ENCODE measurements around the gene CNTF. TPM values are rescaled to one million over a fixed set of nuclear protein-coding genes. Genes with fewer than 3 reads are reported as not detected.

The CNTF gene
- polyA plus RNA-seq, 2 donors = 0.24 to 0.28 TPM

DNA sequence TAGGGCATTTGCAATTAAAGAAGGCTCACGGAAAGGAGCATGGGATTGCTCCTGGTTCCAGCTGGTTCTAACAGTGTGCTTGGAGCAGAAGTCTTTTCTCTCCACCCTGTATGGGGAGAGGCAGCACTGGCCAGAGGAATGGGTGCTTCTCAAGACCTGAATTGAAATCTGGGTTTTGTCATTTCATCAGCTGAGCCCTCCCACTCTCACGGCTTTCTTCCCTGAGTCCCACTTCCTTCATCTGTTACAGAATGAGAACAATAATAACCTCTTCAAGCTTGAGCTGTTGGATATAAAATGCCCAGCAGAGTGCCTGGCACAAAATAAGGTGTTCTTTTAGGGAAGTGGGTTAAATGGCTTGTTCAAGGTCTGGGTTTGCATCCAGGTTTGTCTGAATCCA lies 17.2 kb downstream of the CNTF start:
- Histone ChIP-seq H3K4me1 (ENCODE audit: control insufficient read depth in 2 of 2, insufficient read depth in 2 of 2, low read length in 1 of 2) (no peaks in the 10 kb centered on the region), H3K9me3 (ENCODE audit: control insufficient read depth in 2 of 2, insufficient read depth in 1 of 2, low read depth in 1 of 2, low read length in 1 of 2) (no peaks in the 10 kb centered on the region), H3K4me3 (ENCODE audit: low read depth in 1 of 2, low read length in 2 of 2) (no peak overlapping the region), H3K27ac (ENCODE audit: low read depth in 2 of 2, low read length in 1 of 2) (no peak overlapping the region), H3K36me3 (ENCODE audit: control insufficient read depth in 2 of 2, insufficient read depth in 2 of 2, low read length in 1 of 2) (no peaks in the 10 kb centered on the region), H3K27me3 (ENCODE audit: control insufficient read depth in 1 of 2, insufficient read depth in 2 of 2, low read length in 2 of 2) (no peaks in the 10 kb centered on the region)
- WGBS, 2 donors = 68 to 71% methylated on average over 2 of the region's 2 CpGs

DNA sequence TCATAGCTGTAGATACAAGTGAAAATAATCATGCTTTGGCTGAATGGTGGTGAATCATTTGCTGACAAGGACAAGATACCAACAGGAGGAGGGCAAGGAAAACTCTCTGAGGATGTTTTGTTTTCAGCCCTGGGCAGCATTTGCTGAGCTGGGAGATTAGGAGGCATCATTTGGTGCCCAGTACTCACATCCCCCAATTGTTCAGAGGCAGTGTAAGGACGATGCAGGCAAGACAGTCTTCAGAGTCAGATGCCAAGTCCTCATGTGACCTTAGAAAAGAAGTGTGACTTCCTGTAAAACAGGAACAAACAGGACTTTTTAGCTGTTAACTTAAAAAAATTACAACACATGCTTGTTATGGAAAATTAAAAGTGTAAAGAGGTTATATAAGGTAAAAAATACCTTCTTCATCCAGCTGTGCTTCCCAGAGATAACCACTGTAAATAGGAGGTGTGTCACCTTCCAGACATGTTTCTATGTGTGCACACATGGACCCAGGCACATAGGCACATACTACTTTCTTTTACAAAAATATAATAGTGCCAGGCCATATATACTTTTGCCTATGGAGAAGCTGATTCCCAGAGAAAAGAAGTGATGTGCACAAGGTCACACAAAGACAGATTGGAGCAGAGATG lies 18.0 kb downstream of the CNTF start:
- H3K4me3 ChIP-seq (ENCODE audit: low read depth in 1 of 2, low read length in 2 of 2) = no peak overlapping the region
- no peaks in the 10 kb centered on the region for H3K27me3 ChIP-seq (ENCODE audit: control insufficient read depth in 1 of 2, insufficient read depth in 2 of 2, low read length in 2 of 2)
- 4 to 12% methylated on average over 1 of the region's 1 CpG for WGBS, 2 donors
- H3K9me3 ChIP-seq (ENCODE audit: control insufficient read depth in 2 of 2, insufficient read depth in 1 of 2, low read depth in 1 of 2, low read length in 1 of 2) = peaks cover 0 to 2% of the 10 kb centered on the region in 2 donors
- H3K27ac ChIP-seq (ENCODE audit: low read depth in 2 of 2, low read length in 1 of 2) = no peak overlapping the region
- no peaks in the 10 kb centered on the region for H3K4me1 ChIP-seq (ENCODE audit: control insufficient read depth in 2 of 2, insufficient read depth in 2 of 2, low read length in 1 of 2)
- no peaks in the 10 kb centered on the region for H3K36me3 ChIP-seq (ENCODE audit: control insufficient read depth in 2 of 2, insufficient read depth in 2 of 2, low read length in 1 of 2)

DNA sequence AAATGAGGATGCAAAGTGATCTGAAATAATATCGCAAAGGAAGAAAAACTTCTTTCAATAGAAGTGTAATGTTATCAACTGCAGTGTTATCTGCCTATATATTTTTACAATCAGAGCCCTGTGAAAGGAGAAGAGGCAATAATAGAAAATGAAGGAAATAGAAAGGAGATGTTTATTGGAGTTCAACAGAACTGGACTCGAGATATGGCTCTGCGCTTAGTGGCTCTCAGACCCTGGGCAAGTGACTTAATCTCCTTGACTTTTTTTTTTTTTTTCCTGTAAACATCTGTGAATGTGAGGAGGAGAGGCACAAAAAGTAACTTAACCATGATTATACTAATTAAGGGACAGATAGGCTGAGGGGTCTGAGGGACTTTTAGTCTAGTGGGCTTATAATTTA lies 18.9 kb downstream of the CNTF start:
- Histone ChIP-seq H3K27ac (ENCODE audit: low read depth in 2 of 2, low read length in 1 of 2) (no peak overlapping the region), H3K4me3 (ENCODE audit: low read depth in 1 of 2, low read length in 2 of 2) (no peak overlapping the region), H3K36me3 (ENCODE audit: control insufficient read depth in 2 of 2, insufficient read depth in 2 of 2, low read length in 1 of 2) (no peaks in the 10 kb centered on the region), H3K4me1 (ENCODE audit: control insufficient read depth in 2 of 2, insufficient read depth in 2 of 2, low read length in 1 of 2) (no peaks in the 10 kb centered on the region), H3K9me3 (ENCODE audit: control insufficient read depth in 2 of 2, insufficient read depth in 1 of 2, low read depth in 1 of 2, low read length in 1 of 2) (peaks cover 0 to 7% of the 10 kb centered on the region in 2 donors), H3K27me3 (ENCODE audit: control insufficient read depth in 1 of 2, insufficient read depth in 2 of 2, low read length in 2 of 2) (no peaks in the 10 kb centered on the region)
- WGBS, 2 donors = 78 to 82% methylated on average over 3 of the region's 3 CpGs

DNA sequence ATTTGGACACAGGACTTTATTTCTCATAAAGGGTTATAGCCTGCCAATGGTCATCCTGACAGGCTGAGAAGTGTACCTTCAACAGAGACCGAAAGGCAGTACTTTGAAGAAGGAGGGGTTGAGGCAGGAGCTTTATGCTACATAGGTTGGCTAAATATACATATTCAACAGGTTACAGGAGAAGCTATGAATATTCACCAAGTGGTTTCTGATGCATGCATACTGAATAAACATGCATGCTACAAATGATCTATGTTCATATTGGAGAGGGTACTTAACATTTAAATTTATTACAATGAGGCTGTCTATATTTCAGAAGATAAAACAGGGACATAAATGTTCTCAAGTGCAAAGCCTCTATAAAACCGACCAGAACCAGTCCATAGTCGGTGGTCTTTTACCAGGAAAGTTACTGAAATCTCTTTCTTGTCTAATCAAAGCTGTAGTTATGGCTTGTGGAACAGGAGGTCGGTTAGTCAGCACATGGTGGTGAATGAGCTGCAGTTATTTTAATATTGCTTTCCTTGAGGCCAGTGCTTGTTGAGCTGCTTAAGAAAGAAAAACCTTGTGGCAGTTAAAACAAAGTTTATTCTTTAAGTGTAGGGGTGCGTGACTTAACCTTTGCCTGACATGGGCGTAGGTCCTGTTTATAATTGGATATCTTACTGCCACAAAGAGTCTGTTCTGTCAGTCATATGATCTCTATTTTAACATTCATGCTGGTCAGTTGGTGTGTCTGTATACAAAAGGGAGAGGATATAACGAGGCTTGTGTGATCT lies 19.5 kb downstream of the CNTF start:
- Histone ChIP-seq H3K9me3 (ENCODE audit: control insufficient read depth in 2 of 2, insufficient read depth in 1 of 2, low read depth in 1 of 2, low read length in 1 of 2) (peaks cover 0 to 7% of the 10 kb centered on the region in 2 donors), H3K27ac (ENCODE audit: low read depth in 2 of 2, low read length in 1 of 2) (no peak overlapping the region), H3K4me1 (ENCODE audit: control insufficient read depth in 2 of 2, insufficient read depth in 2 of 2, low read length in 1 of 2) (no peaks in the 10 kb centered on the region), H3K27me3 (ENCODE audit: control insufficient read depth in 1 of 2, insufficient read depth in 2 of 2, low read length in 2 of 2) (no peaks in the 10 kb centered on the region), H3K36me3 (ENCODE audit: control insufficient read depth in 2 of 2, insufficient read depth in 2 of 2, low read length in 1 of 2) (no peaks in the 10 kb centered on the region), H3K4me3 (ENCODE audit: low read depth in 1 of 2, low read length in 2 of 2) (no peak overlapping the region)
- 57 to 67% methylated on average over 7 of the region's 7 CpGs for WGBS, 2 donors

DNA sequence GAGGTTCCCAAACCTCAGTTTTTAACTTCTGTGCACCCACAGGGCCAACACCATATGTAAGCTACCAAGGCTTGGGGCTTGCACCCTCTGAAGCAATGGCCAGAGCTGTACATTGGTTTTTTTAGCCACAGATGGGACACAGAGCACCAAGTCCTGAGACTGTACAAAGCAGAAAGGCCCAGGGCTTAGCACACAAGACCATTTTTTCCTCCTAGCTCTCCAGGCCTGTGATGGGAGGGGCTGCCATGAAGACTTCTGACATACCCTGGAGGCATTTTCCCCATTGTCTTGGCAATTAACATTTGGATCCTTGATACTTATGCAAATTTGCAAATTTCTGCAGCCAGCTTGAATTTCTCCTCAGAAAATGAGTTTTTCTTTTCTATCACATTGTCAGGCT lies 23.4 kb downstream of the CNTF start:
- Histone ChIP-seq H3K9me3 (ENCODE audit: control insufficient read depth in 2 of 2, insufficient read depth in 1 of 2, low read depth in 1 of 2, low read length in 1 of 2) (peaks cover 0 to 7% of the 10 kb centered on the region in 2 donors), H3K27me3 (ENCODE audit: control insufficient read depth in 1 of 2, insufficient read depth in 2 of 2, low read length in 2 of 2) (no peaks in the 10 kb centered on the region), H3K4me3 (ENCODE audit: low read depth in 1 of 2, low read length in 2 of 2) (no peak overlapping the region), H3K4me1 (ENCODE audit: control insufficient read depth in 2 of 2, insufficient read depth in 2 of 2, low read length in 1 of 2) (no peaks in the 10 kb centered on the region), H3K27ac (ENCODE audit: low read depth in 2 of 2, low read length in 1 of 2) (no peak overlapping the region), H3K36me3 (ENCODE audit: control insufficient read depth in 2 of 2, insufficient read depth in 2 of 2, low read length in 1 of 2) (no peaks in the 10 kb centered on the region)

DNA sequence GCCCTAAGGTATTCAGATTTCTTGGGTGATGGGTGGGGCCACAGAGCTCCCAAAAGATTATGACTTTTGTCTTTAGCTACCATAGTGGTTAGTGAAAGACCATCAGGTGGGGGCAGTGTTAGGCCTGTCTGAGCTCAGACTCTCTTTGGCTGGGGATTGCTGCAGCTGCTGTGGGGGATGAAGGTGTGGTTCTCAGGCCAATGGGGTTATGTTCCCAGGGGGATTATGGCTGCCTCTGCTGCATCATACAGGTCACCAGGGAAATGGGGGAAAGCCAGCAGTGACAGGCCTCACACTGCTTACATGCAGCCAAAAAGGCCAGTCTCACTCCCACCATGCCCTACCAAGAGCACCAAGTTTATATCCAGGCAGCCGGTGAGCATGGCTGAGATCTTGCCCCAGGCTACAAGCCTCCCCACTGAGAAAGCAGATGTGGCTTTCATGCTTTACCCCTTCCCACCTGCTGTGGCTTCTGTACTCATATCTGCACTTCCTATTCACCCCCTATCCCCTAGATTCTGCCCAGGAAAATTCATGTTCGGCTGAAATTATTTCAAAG lies 24.8 kb downstream of the CNTF start:
- no peaks in the 10 kb centered on the region for H3K27me3 ChIP-seq (ENCODE audit: control insufficient read depth in 1 of 2, insufficient read depth in 2 of 2, low read length in 2 of 2)
- H3K36me3 ChIP-seq (ENCODE audit: control insufficient read depth in 2 of 2, insufficient read depth in 2 of 2, low read length in 1 of 2) = no peaks in the 10 kb centered on the region
- no peak overlapping the region for H3K27ac ChIP-seq (ENCODE audit: low read depth in 2 of 2, low read length in 1 of 2)
- WGBS, 2 donors = 71 to 82% methylated on average over 2 of the region's 2 CpGs
- peaks cover 0 to 7% of the 10 kb centered on the region in 2 donors for H3K9me3 ChIP-seq (ENCODE audit: control insufficient read depth in 2 of 2, insufficient read depth in 1 of 2, low read depth in 1 of 2, low read length in 1 of 2)
- H3K4me1 ChIP-seq (ENCODE audit: control insufficient read depth in 2 of 2, insufficient read depth in 2 of 2, low read length in 1 of 2) = no peaks in the 10 kb centered on the region
- H3K4me3 ChIP-seq (ENCODE audit: low read depth in 1 of 2, low read length in 2 of 2) = no peak overlapping the region

DNA sequence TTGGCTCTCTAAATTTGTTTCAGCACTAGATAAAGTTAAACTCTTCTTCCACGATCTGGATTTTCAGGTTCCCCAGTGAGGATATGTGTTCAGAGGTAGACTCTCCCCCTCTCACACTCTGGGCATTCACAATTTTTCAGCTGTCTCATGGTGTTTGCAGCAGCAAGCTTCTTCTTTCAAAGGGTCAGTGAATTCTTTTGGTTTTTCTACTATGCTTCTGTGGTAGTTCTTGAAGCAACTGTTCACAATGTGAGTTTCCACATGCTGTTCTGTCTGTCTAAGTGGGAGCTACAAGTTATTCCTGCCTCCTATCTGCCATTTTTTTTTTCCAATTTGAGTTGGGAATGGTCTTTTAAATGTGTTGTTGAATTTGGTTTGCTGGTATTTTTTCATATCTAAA lies 25.4 kb downstream of the CNTF start:
- Histone ChIP-seq H3K36me3 (ENCODE audit: control insufficient read depth in 2 of 2, insufficient read depth in 2 of 2, low read length in 1 of 2) (no peaks in the 10 kb centered on the region), H3K9me3 (ENCODE audit: control insufficient read depth in 2 of 2, insufficient read depth in 1 of 2, low read depth in 1 of 2, low read length in 1 of 2) (peaks cover 0 to 7% of the 10 kb centered on the region in 2 donors), H3K27me3 (ENCODE audit: control insufficient read depth in 1 of 2, insufficient read depth in 2 of 2, low read length in 2 of 2) (no peaks in the 10 kb centered on the region), H3K4me3 (ENCODE audit: low read depth in 1 of 2, low read length in 2 of 2) (no peak overlapping the region), H3K4me1 (ENCODE audit: control insufficient read depth in 2 of 2, insufficient read depth in 2 of 2, low read length in 1 of 2) (no peaks in the 10 kb centered on the region), H3K27ac (ENCODE audit: low read depth in 2 of 2, low read length in 1 of 2) (no peak overlapping the region)
- 52 to 59% methylated on average over 1 of the region's 1 CpG for WGBS, 2 donors

DNA sequence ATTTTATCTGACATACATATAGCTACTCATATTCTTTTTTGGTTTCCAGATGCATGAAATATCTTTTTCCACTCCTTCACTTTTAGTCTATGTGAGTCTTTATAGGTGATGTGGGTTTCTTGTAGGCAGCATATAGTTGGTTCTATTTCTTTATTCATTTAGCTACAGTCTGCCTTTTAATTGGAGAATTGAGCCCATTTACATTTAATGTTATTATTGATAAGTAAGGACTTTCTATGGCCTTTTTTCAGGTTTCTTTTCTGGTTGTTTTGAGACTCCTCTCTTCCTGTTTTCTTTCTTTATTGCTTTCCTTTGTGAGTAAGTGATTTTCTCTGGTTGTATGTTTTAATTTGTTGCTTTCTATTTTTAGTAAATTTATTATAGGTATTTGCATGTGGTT lies 27.2 kb downstream of the CNTF start:
- Histone ChIP-seq H3K4me1 (ENCODE audit: control insufficient read depth in 2 of 2, insufficient read depth in 2 of 2, low read length in 1 of 2) (no peaks in the 10 kb centered on the region), H3K36me3 (ENCODE audit: control insufficient read depth in 2 of 2, insufficient read depth in 2 of 2, low read length in 1 of 2) (no peaks in the 10 kb centered on the region), H3K27me3 (ENCODE audit: control insufficient read depth in 1 of 2, insufficient read depth in 2 of 2, low read length in 2 of 2) (no peaks in the 10 kb centered on the region), H3K4me3 (ENCODE audit: low read depth in 1 of 2, low read length in 2 of 2) (no peak overlapping the region), H3K9me3 (ENCODE audit: control insufficient read depth in 2 of 2, insufficient read depth in 1 of 2, low read depth in 1 of 2, low read length in 1 of 2) (peaks cover 0 to 7% of the 10 kb centered on the region in 2 donors), H3K27ac (ENCODE audit: low read depth in 2 of 2, low read length in 1 of 2) (no peak overlapping the region)

DNA sequence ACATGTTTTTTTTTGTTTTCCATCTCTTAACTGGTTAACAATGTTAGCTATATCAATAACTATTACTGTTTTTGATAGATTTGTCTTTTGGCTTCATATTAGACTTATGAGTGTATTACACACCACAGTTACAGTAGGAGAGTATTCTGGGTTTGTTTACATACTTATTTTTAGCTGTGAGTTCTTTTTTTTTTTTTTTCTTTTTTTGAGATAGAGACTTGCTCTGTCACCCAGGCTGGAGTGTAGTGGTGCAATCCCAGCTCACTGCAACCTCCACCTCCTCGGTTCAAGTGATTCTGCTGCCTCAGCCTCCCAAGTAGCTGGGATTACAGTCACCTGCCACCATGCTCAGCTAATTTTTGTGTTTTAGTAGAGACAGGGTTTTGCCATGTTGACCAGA lies 28.0 kb downstream of the CNTF start:
- H3K4me3 ChIP-seq (ENCODE audit: low read depth in 1 of 2, low read length in 2 of 2) = no peak overlapping the region
- WGBS, 2 donors = 64 to 80% methylated on average over 1 of the region's 1 CpG
- H3K36me3 ChIP-seq (ENCODE audit: control insufficient read depth in 2 of 2, insufficient read depth in 2 of 2, low read length in 1 of 2) = no peaks in the 10 kb centered on the region
- no peaks in the 10 kb centered on the region for H3K27me3 ChIP-seq (ENCODE audit: control insufficient read depth in 1 of 2, insufficient read depth in 2 of 2, low read length in 2 of 2)
- H3K4me1 ChIP-seq (ENCODE audit: control insufficient read depth in 2 of 2, insufficient read depth in 2 of 2, low read length in 1 of 2) = no peaks in the 10 kb centered on the region
- H3K9me3 ChIP-seq (ENCODE audit: control insufficient read depth in 2 of 2, insufficient read depth in 1 of 2, low read depth in 1 of 2, low read length in 1 of 2) = peaks cover 0 to 4% of the 10 kb centered on the region in 2 donors
- H3K27ac ChIP-seq (ENCODE audit: low read depth in 2 of 2, low read length in 1 of 2) = no peak overlapping the region

All from esophagus (tissue), 2 donors.